LoVo (cell line): ENCODE data around the gene OR2Y1.
A peak's percentile ranks its signal among the peaks of the same experiment; 100 is the strongest.
"Not testable (repeated sequence)": the region's sequence is repeated elsewhere in the genome, so short reads cannot be mapped to it uniquely, and the experiment has no call there.

Source experiments
- DNase-seq: peaks from one replicate; pipeline ENCODE4 v3.0.0-alpha.2; 2016; ENCODE audit warnings: low spot score

Gene OR2Y1

GRCh38 chr5:180739271-180739670, 587 bp downstream of the OR2Y1 start:
- DNase-seq, result no peak

GRCh38 chr5:180736536-180736935, 3.3 kb downstream of the OR2Y1 start:
- no peak for DNase-seq

GRCh38 chr5:180724944-180725343, 14.9 kb downstream of the OR2Y1 start:
- no peak for DNase-seq

GRCh38 chr5:180723936-180724335, 15.9 kb downstream of the OR2Y1 start:
- DNase-seq, result no peak

GRCh38 chr5:180720486-180720885, 19.4 kb downstream of the OR2Y1 start:
- no peak for DNase-seq

- DNase-seq, result no peak
Observed at GRCh38 chr5:180719781-180720180, 20.1 kb downstream of the OR2Y1 start.

- DNase-seq, result peak; percentile 31
Observed at GRCh38 chr5:180718810-180719453, 20.9 kb downstream of the OR2Y1 start.

- DNase-seq, result no peak
Observed at GRCh38 chr5:180717989-180718388, 21.9 kb downstream of the OR2Y1 start.

GRCh38 chr5:180704362-180704761, 35.5 kb downstream of the OR2Y1 start:
- peak; percentile 15 for DNase-seq

- no peak for DNase-seq
Observed at GRCh38 chr5:180703912-180704311, 35.9 kb downstream of the OR2Y1 start.

GRCh38 chr5:180703371-180703770, 36.5 kb downstream of the OR2Y1 start:
- DNase-seq, result not testable (repeated sequence)

GRCh38 chr5:180700440-180700839, 39.4 kb downstream of the OR2Y1 start:
- not testable (repeated sequence) for DNase-seq

GRCh38 chr5:180699042-180699441, 40.8 kb downstream of the OR2Y1 start:
- DNase-seq, result no peak

GRCh38 chr5:180696116-180696515, 43.7 kb downstream of the OR2Y1 start:
- no peak for DNase-seq

GRCh38 chr5:180692429-180692828, 47.4 kb downstream of the OR2Y1 start:
- DNase-seq, result no peak

GRCh38 chr5:180691046-180691445, 48.8 kb downstream of the OR2Y1 start:
- no peak for DNase-seq

GRCh38 chr5:180690562-180690961, 49.3 kb downstream of the OR2Y1 start:
- no peak for DNase-seq

- no peak for DNase-seq
Observed at GRCh38 chr5:180689775-180690174, 50.1 kb downstream of the OR2Y1 start.
